Osteocyte (in vitro differentiated cells): ENCODE results near the gene FNDC3B. TPM values are rescaled to one million over a fixed set of nuclear protein-coding genes. Genes with fewer than 3 reads are reported as not detected.

Experiments used
- DNase-seq: peaks from one replicate; pipeline ENCODE4 v3.0.0; 2021; ENCODE audit warnings: mixed read lengths; ENCODE audit not compliant: unreplicated experiment; ENCODE audit errors: extremely low spot score
- H3K27ac Mint-ChIP-seq: one replicate; pipeline ENCODE4 v1.8.0; 2021; ENCODE audit warnings: mild to moderate bottlenecking, mixed read lengths; ENCODE audit not compliant: unreplicated experiment
- H3K27me3 Mint-ChIP-seq: one replicate; pipeline ENCODE4 v1.8.0; 2021; ENCODE audit warnings: mixed read lengths; ENCODE audit not compliant: unreplicated experiment
- H3K36me3 Mint-ChIP-seq: one replicate; pipeline ENCODE4 v1.8.0; 2021; ENCODE audit warnings: mixed read lengths; ENCODE audit not compliant: unreplicated experiment
- H3K4me1 Mint-ChIP-seq: one replicate; pipeline ENCODE4 v1.8.0; 2021; ENCODE audit warnings: mixed read lengths; ENCODE audit not compliant: unreplicated experiment
- H3K4me3 Mint-ChIP-seq: one replicate; pipeline ENCODE4 v1.8.0; 2021; ENCODE audit warnings: mild to moderate bottlenecking, moderate library complexity, mixed read lengths; ENCODE audit not compliant: unreplicated experiment
- H3K9me3 Mint-ChIP-seq: one replicate; pipeline ENCODE4 v1.8.0; 2021; ENCODE audit warnings: mixed read lengths; ENCODE audit not compliant: unreplicated experiment
- total RNA-seq: library from RNA; stranded (reverse); gene quantifications from 2 replicates; pipeline ENCODE4 v1.2.1, GENCODE V29; 2021
- TF ChIP-seq, protein P1 (sequence below): fragments of 200-600 bp; sonication (generic); IDR thresholded peaks from 2 replicates; pipeline ENCODE4 v1.5.0; 2021; ENCODE audit warnings: antibody characterized with exemption, mild to moderate bottlenecking, moderate library complexity

Gene FNDC3B
- total RNA-seq, 1 donor from 2014 or later: 240 TPM

GRCh38 chr3:172292422-172292821 is 253.0 kb downstream of the FNDC3B start:
- H3K27me3 Mint-ChIP-seq: no peaks in the 10 kb centered on the region
- DNase-seq: no peak
- no peak overlapping the region for H3K4me3 Mint-ChIP-seq
- H3K4me1 Mint-ChIP-seq: peaks cover 14% of the 10 kb centered on the region
- H3K27ac Mint-ChIP-seq: no peak overlapping the region
- H3K9me3 Mint-ChIP-seq: no peaks in the 10 kb centered on the region
- TF ChIP-seq, protein P1, sequence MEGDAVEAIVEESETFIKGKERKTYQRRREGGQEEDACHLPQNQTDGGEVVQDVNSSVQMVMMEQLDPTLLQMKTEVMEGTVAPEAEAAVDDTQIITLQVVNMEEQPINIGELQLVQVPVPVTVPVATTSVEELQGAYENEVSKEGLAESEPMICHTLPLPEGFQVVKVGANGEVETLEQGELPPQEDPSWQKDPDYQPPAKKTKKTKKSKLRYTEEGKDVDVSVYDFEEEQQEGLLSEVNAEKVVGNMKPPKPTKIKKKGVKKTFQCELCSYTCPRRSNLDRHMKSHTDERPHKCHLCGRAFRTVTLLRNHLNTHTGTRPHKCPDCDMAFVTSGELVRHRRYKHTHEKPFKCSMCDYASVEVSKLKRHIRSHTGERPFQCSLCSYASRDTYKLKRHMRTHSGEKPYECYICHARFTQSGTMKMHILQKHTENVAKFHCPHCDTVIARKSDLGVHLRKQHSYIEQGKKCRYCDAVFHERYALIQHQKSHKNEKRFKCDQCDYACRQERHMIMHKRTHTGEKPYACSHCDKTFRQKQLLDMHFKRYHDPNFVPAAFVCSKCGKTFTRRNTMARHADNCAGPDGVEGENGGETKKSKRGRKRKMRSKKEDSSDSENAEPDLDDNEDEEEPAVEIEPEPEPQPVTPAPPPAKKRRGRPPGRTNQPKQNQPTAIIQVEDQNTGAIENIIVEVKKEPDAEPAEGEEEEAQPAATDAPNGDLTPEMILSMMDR: no peak
- peaks cover 70% of the 10 kb centered on the region for H3K36me3 Mint-ChIP-seq

- DNase-seq: no peak
- no peak overlapping the region for H3K4me3 Mint-ChIP-seq
- peaks cover 66% of the 10 kb centered on the region for H3K36me3 Mint-ChIP-seq
- H3K27ac Mint-ChIP-seq: peak overlapping the region; percentile 33
- TF ChIP-seq, protein P1: no peak
- H3K27me3 Mint-ChIP-seq: no peaks in the 10 kb centered on the region
- no peaks in the 10 kb centered on the region for H3K9me3 Mint-ChIP-seq
- peaks cover 10% of the 10 kb centered on the region for H3K4me1 Mint-ChIP-seq
These were observed 253.7 kb downstream of the FNDC3B start for GRCh38 chr3:172293093-172293492.

DNA sequence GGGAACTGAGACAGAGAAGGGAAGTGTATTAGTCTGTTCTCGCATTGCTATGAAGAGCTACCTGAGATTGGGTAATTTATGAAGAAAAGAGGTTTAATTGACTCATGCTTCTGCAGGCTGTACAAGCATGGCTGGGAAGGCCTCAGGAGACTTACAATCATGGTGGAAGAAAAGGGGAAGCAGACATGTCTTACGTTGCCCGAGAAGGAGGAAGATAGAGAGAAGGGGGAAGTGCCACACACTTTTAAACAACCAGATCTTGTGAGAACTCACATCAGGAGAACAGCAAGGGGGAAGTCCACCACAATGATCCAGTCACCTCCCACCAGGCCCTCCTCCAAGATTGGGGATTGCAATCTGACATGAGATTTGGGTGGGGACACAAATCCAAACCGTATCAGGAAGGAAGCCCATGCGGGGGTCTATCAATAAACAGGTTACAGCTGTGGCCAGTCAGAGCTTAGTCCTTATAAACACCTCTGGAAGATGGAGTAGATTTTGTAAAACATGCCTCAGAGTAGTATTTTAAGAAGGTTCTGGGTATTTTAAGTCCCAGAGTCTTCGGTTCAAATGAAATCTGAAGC is 254.9 kb downstream of the FNDC3B start:
- H3K4me3 Mint-ChIP-seq: no peak overlapping the region
- DNase-seq: no peak
- no peaks in the 10 kb centered on the region for H3K9me3 Mint-ChIP-seq
- TF ChIP-seq, protein P1: no peak
- H3K27ac Mint-ChIP-seq: peak overlapping the region; percentile 17
- peaks cover 10% of the 10 kb centered on the region for H3K4me1 Mint-ChIP-seq
- peaks cover 57% of the 10 kb centered on the region for H3K36me3 Mint-ChIP-seq
- H3K27me3 Mint-ChIP-seq: no peaks in the 10 kb centered on the region

- DNase-seq: no peak
- no peaks in the 10 kb centered on the region for H3K9me3 Mint-ChIP-seq
- H3K4me3 Mint-ChIP-seq: no peak overlapping the region
- H3K27ac Mint-ChIP-seq: peak overlapping the region; percentile 8
- H3K4me1 Mint-ChIP-seq: peaks cover 8% of the 10 kb centered on the region
- peaks cover 59% of the 10 kb centered on the region for H3K36me3 Mint-ChIP-seq
- TF ChIP-seq, protein P1: no peak
- H3K27me3 Mint-ChIP-seq: no peaks in the 10 kb centered on the region
These were observed 257.0 kb downstream of the FNDC3B start for GRCh38 chr3:172296248-172296974.

GRCh38 chr3:172296975-172297332 is 257.6 kb downstream of the FNDC3B start:
- H3K4me3 Mint-ChIP-seq: no peak overlapping the region
- H3K27ac Mint-ChIP-seq: no peak overlapping the region
- DNase-seq: no peak
- TF ChIP-seq, protein P1: no peak
- H3K36me3 Mint-ChIP-seq: peaks cover 59% of the 10 kb centered on the region
- H3K9me3 Mint-ChIP-seq: no peaks in the 10 kb centered on the region
- H3K4me1 Mint-ChIP-seq: peaks cover 7% of the 10 kb centered on the region
- H3K27me3 Mint-ChIP-seq: no peaks in the 10 kb centered on the region
